WI38 (cell line): ENCODE measurements around the gene HOXB13.

Experiments
- H3K4me3 ChIP-seq: 2 replicates; pipeline ENCODE4 v1.5.1; 2011; ENCODE audit warnings: low read depth, mild to moderate bottlenecking, control low read depth, low read length
- CTCF ChIP-seq: IDR thresholded peaks from 2 replicates; pipeline ENCODE4 v1.5.1; 2012; ENCODE audit warnings: low read depth, mild to moderate bottlenecking, control low read depth, low read length

HOXB13 gene

GRCh38 chr17:48753794-48754499, 25.4 kb upstream of the HOXB13 start:
- no peak for TF ChIP-seq CTCF

GRCh38 chr17:48752399-48753288, 24.1 kb upstream of the HOXB13 start:
- H3K4me3 ChIP-seq: no peak overlapping the region
- TF ChIP-seq CTCF: no peak

More at GRCh38 chr17:48753794-48754499, 25.4 kb upstream of the HOXB13 start:
- no peak overlapping the region for H3K4me3 ChIP-seq

GRCh38 chr17:48751733-48752398, 23.3 kb upstream of the HOXB13 start:
- no peak for TF ChIP-seq CTCF
- H3K4me3 ChIP-seq: no peak overlapping the region

- H3K4me3 ChIP-seq: no peak overlapping the region
- TF ChIP-seq CTCF: no peak
These were observed 22.6 kb upstream of the HOXB13 start for GRCh38 chr17:48751172-48751571.

- H3K4me3 ChIP-seq: no peak overlapping the region
- TF ChIP-seq CTCF: no peak
These were observed 21.3 kb upstream of the HOXB13 start for GRCh38 chr17:48749621-48750553.

- TF ChIP-seq CTCF: no peak
- H3K4me3 ChIP-seq: no peak overlapping the region
These were observed 20.4 kb upstream of the HOXB13 start for GRCh38 chr17:48748718-48749566.
